Raji (cell line): Measurements from ENCODE around the gene HILPDA.

Experiments used
- POLR2A ChIP-seq: IDR thresholded peaks from 2 replicates; pipeline ENCODE4 v1.6.1; 2011; ENCODE audit warnings: low read depth, low read length, control low read depth; ENCODE audit not compliant: insufficient read depth

The HILPDA gene

DNA sequence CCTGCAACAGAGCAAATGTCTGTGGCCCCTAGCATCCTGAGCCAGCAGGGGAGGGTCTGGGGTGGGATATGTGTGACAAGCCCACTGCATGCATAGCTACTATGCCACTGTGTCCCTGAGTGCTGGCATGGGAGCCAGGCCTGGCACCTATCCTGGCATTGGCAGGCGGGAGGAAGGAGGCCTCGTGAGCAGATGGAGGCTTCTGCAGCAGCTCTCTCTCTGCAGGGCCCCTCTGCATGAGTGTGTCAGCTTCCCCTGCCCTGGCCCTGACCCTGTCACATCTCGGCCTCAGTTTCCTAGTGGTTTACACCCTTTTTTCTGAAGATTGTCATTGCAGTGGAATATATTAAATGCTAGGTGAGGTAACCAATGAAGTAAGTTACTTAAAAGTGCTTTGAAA, 32.8 kb upstream of the HILPDA start:
- no peak for TF ChIP-seq POLR2A

GRCh38 chr7:128424686-128425275, 30.9 kb upstream of the HILPDA start:
- no peak for TF ChIP-seq POLR2A

DNA sequence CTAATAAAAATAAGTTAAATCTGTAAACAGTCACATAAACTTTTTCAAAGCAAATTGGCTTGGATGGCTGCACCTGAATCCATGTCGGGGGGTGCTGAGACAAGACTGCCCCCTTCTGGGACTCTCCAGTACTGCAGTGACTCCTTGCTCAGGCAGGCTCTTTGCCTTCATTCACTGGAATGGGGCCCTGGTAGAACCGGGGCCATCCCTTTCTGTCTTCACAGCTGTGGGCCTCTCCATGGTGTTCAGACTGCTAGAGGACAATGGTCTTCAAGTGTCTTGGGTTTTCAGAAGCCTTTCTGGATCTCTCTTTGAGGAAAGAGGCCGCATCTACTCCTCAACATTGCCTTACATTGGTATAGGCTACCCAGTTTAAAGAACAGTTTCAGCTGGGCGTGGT, 29.8 kb upstream of the HILPDA start:
- no peak for TF ChIP-seq POLR2A

DNA sequence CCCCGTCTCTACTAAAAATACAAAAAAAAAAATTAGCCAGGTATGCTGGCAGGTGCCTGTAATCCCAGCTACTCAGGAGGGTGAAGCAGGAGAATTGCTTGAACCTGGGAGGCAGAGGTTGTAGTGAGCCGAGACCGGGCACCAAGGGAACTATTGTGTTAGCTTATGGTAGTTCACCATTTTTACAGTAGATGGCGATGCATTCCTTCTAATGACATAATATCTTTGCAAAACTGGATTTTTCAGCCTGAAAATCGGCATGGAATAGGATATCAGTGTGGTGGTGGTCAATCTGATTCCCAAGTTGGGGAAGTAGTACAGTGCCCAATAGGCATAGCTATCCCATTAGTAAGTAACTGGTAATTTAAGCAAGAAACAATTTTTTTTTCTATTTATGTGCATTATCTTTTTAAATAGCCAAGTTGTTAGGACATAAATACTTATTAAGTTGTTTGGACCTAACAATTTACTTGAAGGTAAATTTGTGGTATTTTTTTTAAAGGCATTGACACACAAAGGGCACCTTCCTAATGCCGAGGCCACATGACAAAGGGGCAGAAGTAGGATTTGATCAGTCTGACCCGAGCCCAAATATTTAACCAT, 28.3 kb upstream of the HILPDA start:
- TF ChIP-seq POLR2A: no peak

- no peak for TF ChIP-seq POLR2A
These were observed 25.5 kb upstream of the HILPDA start for GRCh38 chr7:128430207-128430606.

DNA sequence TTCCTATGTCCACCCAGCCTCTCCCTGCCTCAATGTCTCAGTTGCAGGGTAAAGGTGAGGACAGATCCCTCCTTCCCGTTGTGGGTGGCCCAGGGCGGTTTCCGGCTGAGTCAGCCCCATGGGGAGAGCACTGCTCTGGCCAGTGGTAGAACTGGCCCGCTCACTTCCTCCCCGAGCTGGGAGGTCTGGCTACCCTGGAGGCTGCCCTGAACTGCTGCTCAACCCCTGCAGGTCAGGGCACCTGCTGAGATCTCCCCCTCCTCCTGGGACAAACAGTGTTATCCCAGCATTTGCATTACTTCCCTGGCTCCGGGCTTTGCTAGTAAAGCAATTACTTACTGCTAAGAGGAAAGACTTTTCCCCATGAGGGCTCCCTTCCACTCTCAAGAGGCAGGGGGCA, 24.5 kb upstream of the HILPDA start:
- no peak for TF ChIP-seq POLR2A

GRCh38 chr7:128431754-128432153, 23.9 kb upstream of the HILPDA start:
- no peak for TF ChIP-seq POLR2A

GRCh38 chr7:128434413-128435326, 21.0 kb upstream of the HILPDA start:
- no peak for TF ChIP-seq POLR2A

DNA sequence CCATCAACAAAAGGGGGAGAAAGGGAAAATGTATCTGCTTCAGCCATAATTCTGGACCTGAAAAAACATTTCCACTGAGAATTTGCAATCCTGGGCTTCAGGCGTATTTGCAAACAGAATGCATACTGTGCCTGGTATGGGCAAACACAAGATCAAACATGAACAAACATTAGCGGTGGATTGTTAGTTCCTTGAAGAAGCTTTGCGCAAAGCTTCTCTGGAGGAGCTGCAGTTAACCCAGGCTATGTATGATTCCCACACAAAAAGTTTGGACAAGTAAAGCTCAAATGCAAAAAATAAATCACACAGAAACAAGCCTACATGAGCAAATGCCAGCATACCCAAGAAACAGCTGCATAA, 20.4 kb upstream of the HILPDA start:
- TF ChIP-seq POLR2A: no peak

GRCh38 chr7:128437426-128438332, 18.0 kb upstream of the HILPDA start:
- peak; percentile 11; the same call in 1 of the 2 replicates for TF ChIP-seq POLR2A

DNA sequence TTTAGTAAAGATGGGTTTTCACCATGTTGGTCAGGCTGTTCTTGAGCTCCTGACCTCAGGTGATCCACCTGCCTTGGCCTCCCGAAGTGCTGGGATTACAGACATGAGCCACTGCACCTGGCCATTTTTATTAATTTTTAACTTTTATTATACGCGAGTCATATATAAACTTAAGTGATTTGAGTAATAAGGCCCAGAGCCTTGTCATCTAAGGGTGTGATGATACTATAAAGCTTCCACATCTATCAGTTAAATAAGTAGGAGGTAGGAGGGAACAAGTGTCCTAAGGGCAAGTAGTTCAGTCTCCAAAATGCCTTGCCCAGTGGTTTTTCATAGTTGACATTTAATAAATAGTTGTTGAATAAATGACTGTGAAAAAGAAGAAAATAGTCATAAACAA, 13.3 kb upstream of the HILPDA start:
- TF ChIP-seq POLR2A: no peak

DNA sequence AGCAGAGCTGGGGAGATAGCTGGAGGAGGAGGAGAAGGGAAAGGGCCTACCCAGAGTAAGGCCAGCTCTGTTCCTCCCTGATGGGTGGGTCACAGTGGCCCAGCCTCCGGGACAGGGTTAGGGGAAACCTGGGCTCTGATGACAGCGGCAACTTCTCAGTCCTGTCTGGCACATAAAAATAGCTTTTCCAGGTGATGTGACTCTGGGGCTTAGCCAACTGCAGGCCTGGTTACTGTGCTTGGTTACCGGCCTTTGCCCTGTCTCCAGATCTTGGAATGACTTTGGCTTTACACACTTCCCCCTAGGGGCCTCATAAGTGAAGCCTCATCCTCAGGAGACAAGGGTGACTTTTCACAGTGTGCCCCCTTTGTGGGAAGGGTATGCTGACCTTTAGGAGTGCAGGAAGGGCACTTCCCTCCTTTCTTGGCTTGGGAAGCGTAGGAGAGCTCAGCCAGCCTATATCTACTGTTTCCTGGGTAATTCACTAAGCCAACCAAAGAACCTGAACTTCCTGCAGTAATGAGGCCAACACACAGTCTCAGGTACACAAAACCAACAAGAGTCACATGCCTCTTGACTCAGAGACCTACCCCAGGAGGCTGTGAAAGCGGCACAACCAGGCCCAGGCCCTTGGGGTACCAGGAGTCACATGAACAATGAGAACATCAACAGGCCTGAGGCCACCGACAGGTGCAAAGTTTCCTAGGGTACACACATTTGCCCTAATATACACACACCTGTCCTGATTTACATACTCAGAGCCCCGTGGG, 11.7 kb upstream of the HILPDA start:
- 0 out of 2 replicates have a peak, but pooled peaks have one; percentile 18 for TF ChIP-seq POLR2A

- no peak for TF ChIP-seq POLR2A
These were observed 9.4 kb upstream of the HILPDA start for GRCh38 chr7:128446306-128446705.

- TF ChIP-seq POLR2A: no peak
These were observed 7.6 kb upstream of the HILPDA start for GRCh38 chr7:128447941-128448564.
